Raji (cell line): ENCODE results near the gene CEBPG.

Source experiments
- POLR2A ChIP-seq: IDR thresholded peaks from 2 replicates; pipeline ENCODE4 v1.6.1; 2011; ENCODE audit warnings: low read depth, low read length, control low read depth; ENCODE audit not compliant: insufficient read depth

The CEBPG gene

DNA sequence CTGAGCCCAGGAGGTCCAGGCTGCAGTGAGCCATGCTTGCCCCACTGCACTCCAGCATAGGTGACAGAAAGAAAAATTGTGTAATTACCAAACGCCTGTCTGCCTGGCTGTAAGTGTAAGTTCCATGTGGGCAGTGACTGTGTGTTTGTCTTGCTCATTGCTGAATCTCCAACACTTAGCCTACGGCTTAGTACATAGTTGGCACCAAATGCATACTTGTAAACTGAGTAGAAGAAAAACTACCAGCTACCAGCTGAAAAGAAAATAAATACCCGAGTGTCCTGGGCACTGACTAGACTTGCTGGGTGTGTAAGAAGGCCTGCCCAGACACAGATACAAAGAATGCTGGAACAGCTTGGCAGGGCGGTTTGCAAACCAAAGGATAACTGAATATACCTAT, 2.7 kb upstream of the CEBPG start:
- TF ChIP-seq POLR2A: no peak

DNA sequence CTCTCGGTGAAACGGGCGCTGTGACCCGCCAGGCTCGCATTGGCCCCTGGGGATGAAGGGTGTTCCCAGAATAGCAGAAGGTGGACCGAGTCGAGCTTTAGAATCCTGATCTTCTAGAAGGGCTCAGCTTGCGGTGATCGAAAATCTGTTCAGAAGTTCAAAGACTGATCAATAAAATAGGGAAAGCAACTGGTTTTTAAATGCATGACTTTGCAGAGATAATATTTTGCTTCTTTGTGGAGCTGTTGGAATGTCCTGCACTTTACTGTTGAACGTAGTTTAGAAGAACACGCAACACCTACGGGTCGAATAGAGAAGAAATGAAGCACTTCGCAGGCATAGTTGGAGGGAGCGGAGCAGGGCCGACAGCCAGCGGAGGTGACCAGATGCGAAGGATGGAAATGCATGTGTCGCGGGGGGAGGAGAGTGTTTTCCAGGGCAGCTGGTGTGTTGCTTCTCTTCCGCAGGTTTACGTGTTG, 766 bp downstream of the CEBPG start:
- TF ChIP-seq POLR2A: no peak

DNA sequence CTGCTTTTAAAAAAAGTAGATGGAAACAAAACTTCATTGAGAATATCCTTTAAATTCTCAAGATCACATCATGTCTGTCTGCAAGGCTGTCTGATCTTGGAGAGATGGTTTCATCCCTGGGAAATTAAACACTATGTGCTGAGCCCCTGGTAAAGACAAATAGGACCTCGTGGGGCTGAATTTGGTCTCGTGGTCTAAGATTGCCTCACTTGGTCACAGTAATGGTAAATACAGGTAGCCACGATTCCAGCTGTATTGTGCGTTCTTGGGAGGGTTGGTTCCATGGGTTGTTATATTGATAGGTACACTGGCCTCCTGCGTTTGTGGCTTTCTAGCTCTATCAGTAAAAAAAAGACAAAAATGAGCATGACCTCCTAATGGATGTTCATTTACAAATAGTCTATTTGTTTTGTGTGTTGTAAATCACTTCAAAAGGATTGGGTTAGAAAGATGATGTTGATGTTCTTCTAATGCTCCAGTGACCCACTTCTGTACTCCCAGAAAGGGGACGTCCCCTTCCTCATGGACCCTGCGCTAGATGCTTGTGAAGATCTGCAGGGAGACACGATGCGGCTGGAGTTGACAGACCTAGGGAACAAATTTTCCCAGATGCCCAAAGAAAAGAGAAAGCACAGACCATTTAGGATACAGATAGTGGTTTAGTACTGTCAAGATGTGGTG, 1.8 kb downstream of the CEBPG start:
- TF ChIP-seq POLR2A: no peak

DNA sequence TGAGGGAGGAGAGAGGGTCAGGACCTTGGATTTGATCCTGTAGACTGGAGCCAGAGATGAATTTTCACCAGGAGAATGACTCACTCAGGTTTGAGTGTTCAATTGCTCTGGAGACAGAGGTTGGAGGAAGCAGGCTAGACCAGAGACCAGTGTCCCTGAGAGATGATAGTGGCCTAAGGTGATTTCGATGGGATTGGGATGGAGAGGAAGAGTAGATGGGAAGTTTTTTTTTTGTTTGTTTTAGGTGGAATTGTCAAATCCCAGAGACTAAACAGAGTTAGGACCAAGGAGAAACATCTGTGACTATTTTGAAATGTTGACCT, 2.3 kb downstream of the CEBPG start:
- TF ChIP-seq POLR2A: no peak

DNA sequence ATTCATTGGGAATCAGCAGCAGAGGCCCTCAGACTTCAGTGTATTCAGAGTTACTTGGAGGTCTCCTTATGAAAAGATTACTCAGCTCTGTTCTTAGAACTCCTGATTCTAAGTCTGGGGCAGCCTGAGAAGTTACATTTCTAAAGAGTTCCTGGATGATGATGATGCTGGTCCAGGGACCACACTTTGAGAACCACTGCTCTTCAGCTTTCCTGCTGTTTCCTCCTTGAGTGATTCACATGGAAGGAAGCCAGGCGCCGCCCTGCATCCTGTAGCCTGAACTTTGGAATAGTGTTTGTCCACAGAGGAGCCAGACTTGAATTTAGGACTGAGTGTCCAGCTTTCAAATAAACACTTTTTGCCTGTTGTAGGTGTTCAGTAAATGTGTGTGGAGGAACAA, 2.9 kb downstream of the CEBPG start:
- TF ChIP-seq POLR2A: no peak

DNA sequence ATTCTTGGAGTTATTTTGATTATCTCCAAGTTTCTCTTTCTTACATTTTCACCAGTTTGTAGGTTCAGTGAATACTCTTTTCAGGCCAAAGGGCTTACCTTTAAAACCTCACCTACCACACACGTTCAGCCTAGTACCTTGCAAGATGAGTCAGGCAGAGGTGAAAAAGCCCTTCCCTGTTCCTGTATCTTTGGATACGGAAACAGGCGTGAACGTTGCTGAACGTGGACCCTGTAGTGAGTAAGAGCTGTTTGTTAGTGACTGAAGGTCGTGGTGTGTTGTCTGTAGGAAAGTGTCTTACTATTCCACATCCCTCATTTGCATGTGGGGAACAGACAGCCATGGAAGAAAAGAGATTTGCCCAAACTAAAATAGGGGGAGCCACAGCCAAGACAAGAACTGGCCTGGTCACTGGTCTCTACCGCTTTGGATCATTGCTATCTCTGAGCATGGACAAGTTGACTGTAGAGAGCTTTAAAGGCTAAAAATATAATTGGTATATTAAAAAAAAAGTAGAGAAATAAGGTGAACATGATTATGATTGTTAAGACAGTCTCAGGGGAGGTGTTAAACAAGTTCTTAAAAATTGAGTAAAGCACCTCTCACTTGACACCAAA, 3.5 kb downstream of the CEBPG start:
- no peak for TF ChIP-seq POLR2A

DNA sequence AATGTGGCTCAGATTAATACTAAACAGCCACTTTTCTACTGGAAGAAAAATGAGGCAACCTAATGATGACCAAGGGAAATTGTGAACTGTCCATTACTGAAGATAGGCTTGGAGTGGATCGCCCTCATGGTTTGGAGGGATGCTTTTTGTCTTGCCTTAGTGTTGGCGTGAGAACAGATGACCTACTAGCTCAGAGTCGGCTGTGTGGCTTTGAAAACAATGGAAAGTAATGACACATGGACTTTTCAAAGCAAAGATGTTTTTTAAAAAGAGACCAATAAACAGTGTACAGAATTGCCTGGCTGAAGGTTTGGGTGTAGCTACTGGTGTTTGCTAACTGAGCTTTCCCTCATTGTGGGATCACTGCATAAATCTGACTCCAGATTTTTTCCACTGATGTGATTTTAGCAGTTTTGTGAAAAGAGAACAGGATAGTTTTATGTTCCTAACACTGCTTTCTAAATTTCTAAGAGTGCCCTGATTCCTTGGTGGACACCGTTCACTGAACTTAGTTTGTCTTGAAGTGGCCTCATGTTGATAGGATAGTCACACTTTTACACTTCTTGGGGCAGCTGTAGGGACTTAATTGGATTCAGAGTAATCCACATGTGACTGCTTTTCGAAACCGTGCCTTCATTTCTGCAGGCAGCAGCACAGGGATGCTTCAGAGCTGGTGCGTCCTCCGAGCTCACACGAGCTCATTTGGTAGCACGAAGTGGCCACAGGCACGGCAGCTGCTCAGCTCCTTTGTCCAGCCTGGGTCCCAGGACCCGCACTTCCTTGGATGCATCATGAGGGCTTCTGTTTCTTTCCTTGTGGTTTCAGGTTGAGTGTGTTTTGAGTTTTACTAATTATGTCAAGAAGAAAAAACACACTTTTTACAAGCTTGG, 4.3 kb downstream of the CEBPG start:
- TF ChIP-seq POLR2A: no peak

DNA sequence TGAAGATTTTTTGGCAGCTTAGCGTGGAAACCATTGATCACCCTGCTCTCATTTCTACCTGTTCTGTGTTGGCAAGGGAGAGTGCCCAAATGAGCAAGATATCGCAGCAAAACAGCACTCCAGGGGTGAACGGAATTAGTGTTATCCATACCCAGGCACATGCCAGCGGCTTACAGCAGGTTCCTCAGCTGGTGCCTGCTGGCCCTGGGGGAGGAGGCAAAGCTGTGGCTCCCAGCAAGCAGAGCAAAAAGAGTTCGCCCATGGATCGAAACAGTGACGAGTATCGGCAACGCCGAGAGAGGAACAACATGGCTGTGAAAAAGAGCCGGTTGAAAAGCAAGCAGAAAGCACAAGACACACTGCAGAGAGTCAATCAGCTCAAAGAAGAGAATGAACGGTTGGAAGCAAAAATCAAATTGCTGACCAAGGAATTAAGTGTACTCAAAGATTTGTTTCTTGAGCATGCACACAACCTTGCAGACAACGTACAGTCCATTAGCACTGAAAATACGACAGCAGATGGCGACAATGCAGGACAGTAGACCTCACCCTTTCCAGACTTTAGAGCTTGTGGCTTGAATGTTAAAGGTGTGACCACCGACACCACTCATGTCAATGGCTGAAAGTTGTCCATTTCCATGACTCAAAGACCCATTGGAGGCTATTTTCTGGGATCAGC, 5.8 kb downstream of the CEBPG start:
- TF ChIP-seq POLR2A: no peak

DNA sequence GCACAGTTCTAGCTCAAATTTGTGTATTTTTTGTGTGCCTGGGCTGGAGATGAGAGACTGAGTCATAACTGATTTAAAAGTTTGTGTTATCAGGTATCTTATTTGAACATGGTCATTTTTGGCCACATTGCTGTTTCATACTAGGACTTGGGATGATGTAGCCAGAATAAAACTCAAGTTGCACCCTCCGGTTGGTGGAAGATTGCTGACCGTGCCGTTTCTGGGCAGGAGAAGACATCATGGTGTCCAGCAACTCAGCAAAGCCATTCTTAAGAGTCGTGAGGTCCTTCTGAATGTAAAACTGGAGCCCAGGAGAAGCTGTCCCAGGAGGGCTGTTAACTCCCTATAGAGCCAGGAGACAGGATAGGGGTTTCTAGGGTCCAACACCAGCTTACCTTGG, 7.6 kb downstream of the CEBPG start:
- no peak for TF ChIP-seq POLR2A

DNA sequence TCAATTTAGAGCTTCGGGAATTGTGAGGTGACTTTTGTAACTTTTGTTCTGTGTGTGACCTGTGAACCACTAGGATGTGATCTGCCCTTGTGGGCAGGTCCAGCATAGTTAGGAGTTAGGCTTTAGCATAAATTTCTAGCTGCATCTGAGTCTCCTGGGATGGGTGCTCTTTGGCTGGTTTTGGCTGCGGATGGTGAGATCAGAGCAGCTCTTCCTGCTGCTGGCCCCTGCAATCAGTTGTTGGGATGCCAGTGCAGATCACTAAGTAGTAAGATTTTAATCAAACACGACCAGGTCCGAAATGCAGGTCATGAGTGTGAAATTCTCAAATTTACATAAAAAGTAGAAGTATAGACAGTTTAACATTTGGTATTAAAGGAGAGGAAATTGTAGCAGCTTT, 8.5 kb downstream of the CEBPG start:
- TF ChIP-seq POLR2A: no peak

DNA sequence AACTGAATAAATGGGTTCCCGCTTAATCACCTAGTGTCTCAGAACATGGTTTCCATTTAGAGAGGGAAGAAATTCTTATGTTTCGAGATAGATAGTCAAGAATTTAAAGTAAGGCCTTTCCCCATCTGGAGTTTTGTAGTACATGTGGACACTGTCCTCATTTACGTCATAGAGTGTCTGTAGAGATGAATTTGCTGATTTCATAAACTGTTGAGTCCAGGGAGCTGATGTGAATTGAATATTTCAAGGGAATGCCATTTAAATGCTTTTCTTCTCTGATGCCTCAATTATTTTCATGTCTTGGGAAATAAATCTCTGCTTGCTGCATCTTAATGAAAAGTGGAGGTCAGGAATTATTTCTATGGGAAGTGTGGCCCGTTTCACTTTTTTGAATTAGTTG, 9.5 kb downstream of the CEBPG start:
- TF ChIP-seq POLR2A: no peak

DNA sequence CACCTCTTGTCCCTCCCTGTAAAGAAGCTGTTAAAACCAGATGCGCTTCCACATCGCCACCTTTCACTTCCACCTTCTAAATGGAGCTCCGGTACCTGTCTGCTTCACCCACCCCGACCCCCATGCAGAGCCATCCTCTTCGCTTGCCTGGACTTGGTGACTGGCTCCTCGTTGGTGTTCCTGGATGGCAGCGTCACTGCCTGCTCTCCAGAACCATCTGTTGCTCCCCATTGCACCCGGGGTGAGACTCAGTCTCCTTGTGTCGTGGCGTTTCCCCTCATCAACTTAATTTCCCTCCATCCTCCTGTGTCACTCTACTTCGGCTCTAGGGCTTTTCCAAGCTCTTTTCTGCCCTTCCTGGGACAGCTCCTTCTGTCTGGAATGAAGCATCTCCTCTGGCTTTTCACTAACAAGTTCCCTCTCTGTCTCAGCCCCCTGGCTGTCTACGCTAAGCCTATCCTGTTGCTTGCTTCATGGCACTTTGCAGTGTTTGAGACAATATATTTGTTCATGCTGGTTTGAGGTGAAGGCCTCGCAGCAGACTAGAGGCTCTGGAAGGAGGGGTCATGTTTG, 10.3 kb downstream of the CEBPG start:
- TF ChIP-seq POLR2A: no peak

DNA sequence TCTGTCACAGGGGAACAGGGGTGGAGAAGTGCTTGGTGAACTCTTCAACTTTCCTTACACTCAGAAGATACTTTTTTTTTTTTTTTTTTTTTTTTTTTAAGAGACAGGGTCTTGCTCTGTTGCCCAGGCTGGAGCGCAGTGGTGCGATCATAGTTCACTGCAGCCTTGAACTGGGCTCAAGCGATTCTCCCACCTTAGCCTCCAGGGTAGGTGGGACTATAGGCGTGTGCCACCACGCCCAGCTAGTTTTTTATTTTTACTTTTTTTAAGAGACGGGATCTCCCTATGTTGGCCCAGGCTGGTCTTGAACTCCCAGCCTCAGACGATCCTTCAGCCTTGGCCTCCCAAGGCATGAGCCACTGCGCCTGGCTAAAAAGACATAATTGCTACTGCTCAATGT, 11.5 kb downstream of the CEBPG start:
- TF ChIP-seq POLR2A: no peak

DNA sequence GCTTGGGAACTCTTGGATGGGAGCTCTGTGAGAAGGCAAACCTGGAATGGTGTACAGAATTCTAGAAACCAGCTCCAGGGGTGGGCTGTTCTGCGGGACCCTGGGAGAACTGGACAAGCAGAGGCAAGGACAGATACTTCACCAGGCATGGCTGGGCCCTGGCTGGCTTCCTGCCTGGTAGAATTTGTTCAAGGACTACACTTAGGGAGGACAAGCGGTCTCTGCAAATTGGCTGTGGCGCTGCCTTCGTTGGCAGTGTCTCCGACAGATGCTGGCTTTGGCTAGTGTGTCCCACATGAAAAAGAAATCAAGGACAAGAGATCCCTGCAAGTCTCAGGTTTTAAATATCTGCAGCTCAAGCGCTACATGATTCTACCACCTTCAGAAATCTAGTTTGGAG, 12.4 kb downstream of the CEBPG start:
- TF ChIP-seq POLR2A: no peak

DNA sequence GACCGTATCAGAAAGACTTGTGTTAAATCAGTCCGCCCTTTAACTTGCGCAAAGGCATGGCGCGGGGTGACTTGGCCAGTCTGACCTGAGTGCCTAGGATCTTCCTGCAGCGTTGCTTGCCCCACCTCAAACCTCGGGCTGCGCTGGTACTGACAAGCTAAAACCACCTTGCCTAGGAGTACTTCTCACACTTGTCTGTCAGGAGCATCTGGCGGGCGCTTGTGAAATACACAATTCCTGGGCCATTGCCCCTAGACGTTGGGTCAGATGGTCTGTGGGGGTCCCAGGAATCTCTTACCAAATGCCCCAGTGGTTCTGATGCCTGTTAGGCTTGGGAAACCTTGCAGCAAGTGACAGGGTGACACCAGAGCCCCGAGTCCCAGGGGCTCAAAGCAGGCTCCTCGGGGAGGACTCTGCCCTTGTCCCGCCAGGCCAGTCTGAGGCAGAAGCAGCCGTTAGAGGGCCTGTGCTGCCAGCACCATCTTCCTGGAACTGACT, 12.9 kb downstream of the CEBPG start:
- no peak for TF ChIP-seq POLR2A

DNA sequence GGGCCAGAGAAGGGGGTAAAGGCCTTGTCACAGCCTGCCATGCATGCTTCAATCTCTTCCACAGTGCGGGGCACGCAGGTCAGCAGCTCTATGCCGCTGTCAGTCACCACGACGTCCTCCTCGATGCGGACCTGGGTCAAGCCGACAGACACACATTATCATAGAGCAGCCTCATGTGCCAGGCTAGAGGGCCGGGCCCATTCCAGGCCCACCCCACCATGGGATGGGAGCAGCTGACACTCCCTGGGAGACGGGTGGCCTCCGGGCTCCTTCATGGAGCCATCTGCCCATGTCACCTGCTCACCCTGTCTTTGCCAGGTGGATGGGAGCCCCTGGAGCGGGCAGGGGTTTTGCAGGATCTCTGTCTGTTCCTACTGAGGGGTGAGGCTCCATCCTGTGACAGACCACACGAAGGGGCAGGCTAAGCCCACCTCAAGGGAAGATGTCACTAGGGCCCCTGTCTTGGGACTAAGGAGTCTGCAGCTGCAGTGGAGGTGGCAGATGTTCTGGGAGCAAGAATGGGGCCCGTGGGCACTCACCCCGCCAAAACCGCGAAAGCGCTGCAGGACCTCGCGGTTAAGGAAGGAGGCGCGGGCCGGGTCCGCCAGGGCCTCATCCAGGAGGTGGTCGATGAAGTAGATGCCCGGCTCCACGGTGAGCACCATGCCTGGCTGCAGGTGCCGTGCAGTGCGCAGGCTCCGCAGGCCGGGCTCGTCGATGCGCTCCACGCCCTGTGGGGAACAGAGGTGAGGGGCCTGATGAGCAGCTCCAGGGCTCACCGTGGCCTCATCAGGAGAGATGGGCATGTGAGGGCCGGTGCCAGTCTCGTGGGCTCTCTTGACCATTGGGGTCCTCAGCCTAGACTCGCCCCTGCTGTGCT, 14.1 kb downstream of the CEBPG start:
- no peak for TF ChIP-seq POLR2A
